ENCODE measurements around the gene SHB.

- TF ChIP-seq CTCF (IDR thresholded peaks at IDR 0.05; ENCODE audit: low read depth, low read length) (no peak), EZH2phosphoT487 (IDR thresholded peaks at IDR 0.05; ENCODE audit: low read depth) (no peak)
Observed at GRCh38 chr9:37994639-37995347, 74.2 kb downstream of the SHB start.
